ENCODE measurements around the gene MYH11.

GRCh38 chr16:15773968-15774367 lies 82.9 kb downstream of the MYH11 start:
- TF ChIP-seq CTCF (conservative IDR thresholded peaks at IDR 0.05 in 1 of 2, IDR thresholded peaks at IDR 0.05 in 1 of 2; ENCODE audit: extremely low read depth in 1 of 2, insufficient read depth in 1 of 2, low read depth in 1 of 2, low read length in 2 of 2): no peak
- no peak for TF ChIP-seq EZH2 (IDR thresholded peaks at IDR 0.05; ENCODE audit: borderline replicate concordance, low read length)

Data from mammary epithelial cell (primary cell).